GM12892 (cell line): ENCODE measurements around the gene RBM24.

ENCODE experiments used
- POLR2A ChIP-seq: IDR thresholded peaks from 2 replicates; pipeline ENCODE4 v1.6.1; 2011; ENCODE audit warnings: low read depth, low read length, control low read depth
- POLR2AphosphoS5 ChIP-seq: IDR thresholded peaks from 2 replicates; pipeline ENCODE4 v1.6.1; 2011; ENCODE audit warnings: low read depth, low read length, control low read depth

GRCh38 chr6:17237246-17237645 lies 43.9 kb upstream of the RBM24 start:
- TF ChIP-seq POLR2AphosphoS5 (no peak), POLR2A (no peak)
